Measurements from ENCODE around the gene PARD6B. TPM values are rescaled to one million over a fixed set of nuclear protein-coding genes. Genes with fewer than 3 reads are reported as not detected.
"Not testable (repeated sequence)": the region's sequence is repeated elsewhere in the genome, so short reads cannot be mapped to it uniquely, and the experiment has no call there.

PARD6B gene
- total RNA-seq, 1 donor from 2014 or later: 52.2 TPM

DNA sequence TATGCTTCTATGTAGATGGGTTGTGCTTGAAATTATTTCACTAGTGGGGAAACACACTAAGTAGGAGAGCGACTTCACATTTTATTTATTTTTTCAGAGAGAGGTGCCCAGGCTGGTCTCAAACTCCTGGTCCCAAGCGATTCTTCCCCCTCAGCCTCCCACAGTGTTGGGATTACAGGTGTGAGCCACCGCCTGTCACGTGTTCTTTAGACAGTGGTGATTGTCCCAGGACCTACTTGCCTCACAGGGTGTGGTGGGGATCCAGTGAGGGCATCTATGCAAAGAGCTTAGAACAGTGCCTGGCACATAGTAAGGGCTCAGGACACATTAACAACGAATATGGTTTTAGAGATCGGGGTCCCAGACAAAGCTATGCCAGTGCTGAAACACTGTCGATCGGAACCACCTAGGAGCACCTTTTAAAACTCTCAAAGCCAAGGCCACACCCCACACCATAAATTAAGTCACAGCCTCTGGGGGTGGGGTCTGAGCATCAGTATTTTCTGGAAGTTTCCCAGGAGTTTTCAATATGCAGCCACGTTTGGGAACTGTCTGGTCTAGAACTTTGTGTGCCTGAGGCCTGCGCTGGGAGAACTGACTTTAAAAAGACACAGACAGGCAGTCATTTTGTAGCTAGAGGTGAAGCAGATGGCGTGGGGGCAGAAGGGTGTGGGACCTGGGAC lies 58.7 kb downstream of the PARD6B start:
- Mint-ChIP-seq H3K27ac (peak overlapping the region; percentile 90), H3K4me3 (no peak overlapping the region), H3K9me3 (no peaks in the 10 kb centered on the region), H3K36me3 (no peaks in the 10 kb centered on the region), H3K4me1 (peaks cover 38% of the 10 kb centered on the region), H3K27me3 (ENCODE audit: low read depth) (no peaks in the 10 kb centered on the region)
- DNase-seq (ENCODE audit: low spot score in 2 of 2, unreplicated experiment in 2 of 2): no peak
- TF ChIP-seq CTCF (IDR thresholded peaks at IDR 0.05; ENCODE audit: unreplicated experiment): no peak

- H3K27me3 Mint-ChIP-seq (ENCODE audit: low read depth): no peaks in the 10 kb centered on the region
- peak; percentile 47 for TF ChIP-seq CTCF (IDR thresholded peaks at IDR 0.05; ENCODE audit: unreplicated experiment)
- H3K4me1 Mint-ChIP-seq: peaks cover 42% of the 10 kb centered on the region
- H3K27ac Mint-ChIP-seq: peak overlapping the region; percentile 97
- peak overlapping the region; percentile 12 for H3K4me3 Mint-ChIP-seq
- no peaks in the 10 kb centered on the region for H3K36me3 Mint-ChIP-seq
- H3K9me3 Mint-ChIP-seq: no peaks in the 10 kb centered on the region
- DNase-seq (ENCODE audit: low spot score in 2 of 2, unreplicated experiment in 2 of 2): peak; percentile 72 to 90
These were observed 59.4 kb downstream of the PARD6B start for GRCh38 chr20:50790651-50791277.

DNA sequence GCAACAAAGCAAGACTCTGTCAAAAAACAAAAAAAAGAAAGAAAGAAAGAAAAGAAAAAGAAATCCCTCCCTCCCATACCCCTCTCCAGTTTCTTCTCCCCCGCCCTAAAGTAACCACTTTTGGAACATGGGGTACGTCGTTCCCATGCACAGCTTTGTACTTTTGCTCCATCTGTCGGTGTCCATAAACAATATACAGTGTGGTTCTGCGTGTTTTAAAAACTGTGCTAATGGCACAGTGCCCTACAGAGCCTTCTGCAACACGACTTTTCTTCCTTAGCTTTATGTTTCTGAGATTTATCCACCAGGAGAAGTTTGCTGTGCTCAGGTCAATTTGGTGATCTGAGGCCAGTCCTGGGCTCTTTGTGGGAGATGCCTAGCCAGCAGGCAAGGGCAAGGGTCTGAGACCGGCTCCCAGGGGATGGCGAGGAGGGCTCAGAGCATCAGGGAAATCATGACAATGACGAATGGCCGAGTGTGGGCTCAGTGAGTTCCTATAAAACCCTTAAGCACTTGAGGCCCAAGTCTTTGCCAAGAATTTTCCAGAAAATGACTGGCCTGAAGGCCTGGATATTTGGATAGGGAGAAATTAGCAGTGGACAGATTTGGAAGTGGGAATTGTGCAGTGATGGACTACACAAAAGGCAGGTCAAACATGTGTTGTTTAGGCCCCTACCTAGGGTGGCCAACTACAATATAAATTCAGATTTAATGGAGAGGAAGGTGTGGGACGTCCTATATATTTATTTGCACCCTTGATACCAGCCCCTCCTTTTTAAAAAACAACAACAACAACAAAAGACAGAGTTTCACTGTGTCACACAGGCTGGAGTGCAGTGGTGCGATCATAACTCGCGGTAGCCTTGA lies 61.6 kb downstream of the PARD6B start:
- Mint-ChIP-seq H3K27me3 (ENCODE audit: low read depth) (no peaks in the 10 kb centered on the region), H3K36me3 (no peaks in the 10 kb centered on the region), H3K27ac (peak overlapping the region; percentile 90), H3K9me3 (no peaks in the 10 kb centered on the region), H3K4me3 (peak overlapping the region; percentile 31), H3K4me1 (peaks cover 38% of the 10 kb centered on the region)
- TF ChIP-seq CTCF (IDR thresholded peaks at IDR 0.05; ENCODE audit: unreplicated experiment): no peak
- DNase-seq (ENCODE audit: low spot score in 2 of 2, unreplicated experiment in 2 of 2): no peak

DNA sequence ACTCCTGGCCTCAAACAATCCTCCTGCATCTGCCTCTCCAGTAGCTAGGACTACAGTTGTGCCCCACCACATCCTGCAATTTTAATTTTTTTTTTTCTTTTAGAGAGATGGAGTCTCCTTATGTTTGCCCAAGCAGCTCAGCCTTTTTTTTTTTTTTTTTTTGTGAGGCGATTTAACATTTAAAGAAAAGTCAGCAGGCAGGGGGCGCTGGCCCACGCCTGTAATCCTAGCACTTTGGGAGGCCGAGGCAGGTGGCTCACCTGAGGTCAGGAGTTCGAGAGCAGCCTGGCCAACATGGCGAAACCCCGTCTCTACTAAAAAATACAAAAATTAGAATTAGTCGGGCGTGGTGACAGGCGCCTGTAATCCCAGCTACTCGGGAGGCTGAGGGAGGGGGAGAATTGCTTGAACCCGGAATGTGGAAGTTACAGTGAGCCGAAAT lies 62.2 kb downstream of the PARD6B start:
- Mint-ChIP-seq H3K4me1 (peaks cover 32% of the 10 kb centered on the region), H3K4me3 (peak overlapping the region; percentile 34)
- H3K36me3 Mint-ChIP-seq; DNase-seq (ENCODE audit: low spot score in 2 of 2, unreplicated experiment in 2 of 2); H3K9me3 Mint-ChIP-seq; H3K27me3 Mint-ChIP-seq (ENCODE audit: low read depth); H3K27ac Mint-ChIP-seq: not testable (repeated sequence)
- TF ChIP-seq CTCF (IDR thresholded peaks at IDR 0.05; ENCODE audit: unreplicated experiment): peak; percentile 70

GRCh38 chr20:50794181-50794845 lies 62.9 kb downstream of the PARD6B start:
- Mint-ChIP-seq H3K27ac (no peak overlapping the region), H3K4me3 (peak overlapping the region; percentile 56), H3K4me1 (peaks cover 27% of the 10 kb centered on the region), H3K27me3 (ENCODE audit: low read depth) (no peaks in the 10 kb centered on the region), H3K36me3 (no peaks in the 10 kb centered on the region), H3K9me3 (no peaks in the 10 kb centered on the region)
- TF ChIP-seq CTCF (IDR thresholded peaks at IDR 0.05; ENCODE audit: unreplicated experiment): no peak
- no peak for DNase-seq (ENCODE audit: low spot score in 2 of 2, unreplicated experiment in 2 of 2)
